GM12891 (cell line): ENCODE results near the gene DDX31.

Source experiments
- POLR2A ChIP-seq: IDR thresholded peaks from 2 replicates; pipeline ENCODE4 v1.6.1; 2011; ENCODE audit warnings: low read depth, low read length, control low read depth
- SPI1 ChIP-seq: IDR thresholded peaks from 2 replicates; pipeline ENCODE4 v1.6.1; 2011; ENCODE audit warnings: low read depth, low read length, control low read depth

- TF ChIP-seq SPI1 (no peak), POLR2A (no peak)
These were observed 33.6 kb upstream of the DDX31 start for GRCh38 chr9:132703336-132703735.
